ENCODE results near the gene ST6GAL1. TPM values are rescaled to one million over a fixed set of nuclear protein-coding genes. Genes with fewer than 3 reads are reported as not detected.

The ST6GAL1 gene
- total and polyA plus RNA-seq, 11 donors, result 19.4 to 120 (median 69.9) TPM

DNA sequence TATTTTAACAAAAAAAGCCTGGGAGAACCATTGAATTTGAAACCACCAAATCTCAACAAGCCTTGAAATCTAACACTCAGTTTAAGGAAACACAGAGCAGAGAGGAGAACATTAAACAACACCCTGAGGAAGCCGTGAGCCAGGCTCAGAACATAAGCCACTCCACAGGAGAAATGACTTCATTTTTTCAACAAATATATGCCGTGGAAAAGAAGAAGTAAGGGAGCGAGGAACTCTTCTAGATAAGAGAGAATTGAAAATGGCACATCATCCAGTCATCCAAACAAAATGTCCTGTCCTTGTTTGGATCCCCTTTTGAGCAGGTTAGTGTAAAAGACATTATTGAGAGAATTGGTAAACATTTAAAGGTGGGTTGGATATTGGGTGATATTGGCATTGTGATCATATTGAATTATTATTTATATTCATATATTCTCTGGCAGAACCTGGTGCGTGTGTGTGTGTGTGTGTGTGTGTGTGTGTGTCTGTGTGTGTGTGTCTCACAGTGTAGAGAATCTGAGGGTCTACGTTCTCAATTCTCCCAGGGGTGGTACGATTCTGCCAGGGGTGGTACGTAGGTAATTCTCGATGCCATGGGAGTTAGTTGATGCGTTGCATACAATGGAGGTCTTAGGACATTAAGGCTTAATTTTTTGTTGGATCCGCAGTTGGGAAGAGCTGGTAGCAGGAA is 94.4 kb downstream of the ST6GAL1 start:
- ATAC-seq (no peak), DNase-seq (no peak)
- no peaks in the 10 kb centered on the region for H3K36me3 ChIP-seq
- H3K4me3 ChIP-seq, result no peak overlapping the region
- peak overlapping the region in 1 of 12 donors; percentile 78 for H3K27ac ChIP-seq
- TF ChIP-seq, protein P1, sequence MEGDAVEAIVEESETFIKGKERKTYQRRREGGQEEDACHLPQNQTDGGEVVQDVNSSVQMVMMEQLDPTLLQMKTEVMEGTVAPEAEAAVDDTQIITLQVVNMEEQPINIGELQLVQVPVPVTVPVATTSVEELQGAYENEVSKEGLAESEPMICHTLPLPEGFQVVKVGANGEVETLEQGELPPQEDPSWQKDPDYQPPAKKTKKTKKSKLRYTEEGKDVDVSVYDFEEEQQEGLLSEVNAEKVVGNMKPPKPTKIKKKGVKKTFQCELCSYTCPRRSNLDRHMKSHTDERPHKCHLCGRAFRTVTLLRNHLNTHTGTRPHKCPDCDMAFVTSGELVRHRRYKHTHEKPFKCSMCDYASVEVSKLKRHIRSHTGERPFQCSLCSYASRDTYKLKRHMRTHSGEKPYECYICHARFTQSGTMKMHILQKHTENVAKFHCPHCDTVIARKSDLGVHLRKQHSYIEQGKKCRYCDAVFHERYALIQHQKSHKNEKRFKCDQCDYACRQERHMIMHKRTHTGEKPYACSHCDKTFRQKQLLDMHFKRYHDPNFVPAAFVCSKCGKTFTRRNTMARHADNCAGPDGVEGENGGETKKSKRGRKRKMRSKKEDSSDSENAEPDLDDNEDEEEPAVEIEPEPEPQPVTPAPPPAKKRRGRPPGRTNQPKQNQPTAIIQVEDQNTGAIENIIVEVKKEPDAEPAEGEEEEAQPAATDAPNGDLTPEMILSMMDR (IDR thresholded peaks at IDR 0.05), result no peak
- no peak for TF ChIP-seq POLR2A (IDR thresholded peaks at IDR 0.05)
- peaks cover 0 to 57% (median 15%) of the 10 kb centered on the region in 12 donors for H3K4me1 ChIP-seq
- intact Hi-C loops (cut with DNase I), result no loop called here
- H3K9me3 ChIP-seq, result peaks cover 0 to 3% (median 0%) of the 10 kb centered on the region in 12 donors
- H3K27me3 ChIP-seq, result no peaks in the 10 kb centered on the region
- 78 to 83% (median 82%) methylated on average over 10 of the region's 10 CpGs for WGBS, 4 donors

DNA sequence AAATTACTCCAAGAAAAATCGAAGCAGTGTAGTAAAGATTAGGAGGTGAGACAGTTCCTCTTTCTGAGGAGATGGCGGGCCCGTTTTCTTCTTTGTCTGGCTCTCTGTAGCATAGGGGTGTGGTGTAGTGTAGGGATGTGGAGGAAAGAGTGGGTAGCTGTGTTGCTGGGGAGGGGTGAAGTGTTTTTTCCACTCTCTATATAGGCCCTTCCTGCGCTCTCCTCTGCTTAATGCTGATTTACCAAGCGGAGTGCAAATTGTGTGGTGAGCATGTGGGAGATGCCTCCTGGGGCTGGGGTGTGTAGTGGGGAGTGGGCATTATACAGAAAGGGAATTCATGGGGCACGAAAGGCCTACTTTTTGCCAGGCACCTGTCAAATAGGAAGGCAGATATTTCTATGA is 94.9 kb downstream of the ST6GAL1 start:
- ATAC-seq, result peak; percentile 16 to 49 (median 26)

DNA sequence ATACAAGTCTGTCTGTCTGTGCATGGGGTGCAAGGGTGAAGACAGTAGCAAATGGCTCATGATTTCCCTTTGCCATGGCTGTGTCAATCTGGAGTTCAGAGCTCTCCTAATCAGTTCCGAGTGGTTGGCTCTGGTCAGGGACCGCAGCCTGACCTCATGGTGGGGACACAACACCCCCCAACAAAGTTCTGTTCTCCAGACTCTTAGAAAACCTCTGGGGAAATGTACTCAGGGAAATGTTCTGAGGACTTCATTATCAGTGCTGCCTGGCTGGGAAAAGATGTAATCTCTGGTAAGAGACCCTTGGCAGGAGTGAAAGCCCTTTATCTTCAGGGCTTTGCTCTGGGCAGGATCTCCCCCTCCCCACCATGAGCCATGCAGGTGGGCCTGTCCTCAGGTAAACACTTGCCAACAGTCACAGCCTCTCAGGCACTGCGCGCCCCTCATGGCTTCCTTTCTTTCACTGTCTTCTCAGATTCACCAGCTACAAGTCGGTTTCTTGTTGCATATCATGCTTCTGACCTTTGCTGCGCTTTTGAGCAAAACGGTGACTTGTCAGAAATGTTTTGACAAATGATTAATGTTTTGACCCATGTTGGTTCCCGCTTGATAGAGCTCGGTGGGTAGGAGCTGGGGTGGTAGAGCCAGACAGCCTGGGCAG is 95.5 kb downstream of the ST6GAL1 start:
- TF ChIP-seq POLR2A (IDR thresholded peaks at IDR 0.05), result no peak
- TF ChIP-seq, protein P1 (IDR thresholded peaks at IDR 0.05), result no peak
- H3K4me3 ChIP-seq, result peak overlapping the region in 1 of 12 donors; percentile 27
- 66 to 80% (median 70%) methylated on average over 9 of the region's 9 CpGs for WGBS, 4 donors
- DNase-seq (no peak), ATAC-seq (peak in 1 of 4 donors; percentile 16)
- peaks cover 0 to 68% (median 17%) of the 10 kb centered on the region in 12 donors for H3K4me1 ChIP-seq
- H3K27me3 ChIP-seq, result no peaks in the 10 kb centered on the region
- intact Hi-C loops (cut with DNase I), result no loop called here
- no peaks in the 10 kb centered on the region for H3K36me3 ChIP-seq
- H3K27ac ChIP-seq, result peak overlapping the region in 1 of 12 donors; percentile 78
- peaks cover 0 to 3% (median 0%) of the 10 kb centered on the region in 12 donors for H3K9me3 ChIP-seq

More for the DNA sequence above, 94.9 kb downstream of the ST6GAL1 start:
- no peak for DNase-seq
- Histone ChIP-seq H3K36me3 (no peaks in the 10 kb centered on the region), H3K27me3 (no peaks in the 10 kb centered on the region), H3K9me3 (peaks cover 0 to 3% (median 0%) of the 10 kb centered on the region in 12 donors), H3K4me1 (peaks cover 0 to 62% (median 17%) of the 10 kb centered on the region in 12 donors), H3K4me3 (peak overlapping the region in 1 of 12 donors; percentile 27), H3K27ac (peak overlapping the region in 1 of 12 donors; percentile 78)
- 79 to 89% (median 84%) methylated on average over 6 of the region's 6 CpGs for WGBS, 4 donors
- TF ChIP-seq, protein P1 (IDR thresholded peaks at IDR 0.05), result no peak
- no peak for TF ChIP-seq POLR2A (IDR thresholded peaks at IDR 0.05)
- intact Hi-C loops (cut with DNase I), result no loop called here

DNA sequence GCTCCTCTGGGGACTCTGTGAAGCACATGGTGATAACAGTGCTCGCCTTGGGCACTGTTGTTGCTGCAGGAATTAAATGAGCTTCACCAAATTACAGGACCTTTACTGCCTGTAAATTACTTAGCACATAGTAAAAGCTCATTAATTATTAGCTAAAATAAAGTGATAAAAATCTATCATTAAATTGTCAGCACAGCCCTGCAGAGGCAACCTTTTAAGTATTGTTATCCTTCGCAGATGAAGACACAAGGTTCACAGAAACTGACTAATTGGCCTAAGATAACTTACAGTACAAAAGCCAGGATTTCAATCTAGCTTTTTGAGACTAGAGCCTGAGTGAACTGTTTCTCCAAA is 96.0 kb downstream of the ST6GAL1 start:
- ATAC-seq (no peak), DNase-seq (no peak)
- intact Hi-C loops (cut with DNase I), result no loop called here
- 88 to 100% (median 95%) methylated on average over 2 of the region's 2 CpGs for WGBS, 4 donors
- H3K4me1 ChIP-seq, result peaks cover 0 to 73% (median 18%) of the 10 kb centered on the region in 12 donors
- peak overlapping the region in 1 of 12 donors; percentile 27 for H3K4me3 ChIP-seq
- peaks cover 0 to 3% (median 0%) of the 10 kb centered on the region in 12 donors for H3K9me3 ChIP-seq
- peak overlapping the region in 1 of 12 donors; percentile 78 for H3K27ac ChIP-seq
- no peak for TF ChIP-seq POLR2A (IDR thresholded peaks at IDR 0.05)
- TF ChIP-seq, protein P1 (IDR thresholded peaks at IDR 0.05), result no peak
- no peaks in the 10 kb centered on the region for H3K36me3 ChIP-seq
- no peaks in the 10 kb centered on the region for H3K27me3 ChIP-seq

Data from heart left ventricle (tissue), 16 donors.